Breast epithelium (tissue), 3 donors: ENCODE results near the gene ATAD3B.

Source experiments
- POLR2A ChIP-seq: fragments of 450-650 bp; IDR thresholded peaks from one replicate; pipeline ENCODE4 v1.6.1; 2016; ENCODE audit warnings: antibody characterized with exemption, mild to moderate bottlenecking, moderate library complexity
- TF ChIP-seq, protein P1 (sequence below), 3 donors: fragments of 450-650 bp; IDR thresholded peaks; one replicate each; pipeline ENCODE4 v1.5.1; 2016 to 2017; ENCODE audit warnings: antibody characterized with exemption in 3 of 3, mild to moderate bottlenecking in 3 of 3, moderate library complexity in 3 of 3

DNA sequence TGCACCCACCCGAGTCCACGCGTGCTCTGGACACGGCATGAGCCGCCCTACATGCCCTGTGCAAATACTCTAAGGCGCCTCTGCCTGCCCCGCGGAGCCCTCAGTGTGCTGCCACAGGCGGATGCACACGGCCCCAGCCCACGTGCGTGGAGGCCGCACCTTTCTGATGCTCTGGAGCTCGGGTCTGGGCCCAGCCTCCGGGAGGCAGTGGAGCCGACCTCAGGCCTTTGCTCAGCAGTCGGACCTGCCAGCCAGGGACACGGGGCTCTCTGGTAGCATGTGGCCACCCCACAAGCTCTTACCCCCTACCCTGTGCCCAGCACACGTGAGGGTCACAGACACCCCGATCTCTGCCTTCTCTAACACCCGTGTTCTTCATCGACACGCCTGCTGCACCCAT, 66.8 kb downstream of the ATAD3B start:
- TF ChIP-seq, protein P1, sequence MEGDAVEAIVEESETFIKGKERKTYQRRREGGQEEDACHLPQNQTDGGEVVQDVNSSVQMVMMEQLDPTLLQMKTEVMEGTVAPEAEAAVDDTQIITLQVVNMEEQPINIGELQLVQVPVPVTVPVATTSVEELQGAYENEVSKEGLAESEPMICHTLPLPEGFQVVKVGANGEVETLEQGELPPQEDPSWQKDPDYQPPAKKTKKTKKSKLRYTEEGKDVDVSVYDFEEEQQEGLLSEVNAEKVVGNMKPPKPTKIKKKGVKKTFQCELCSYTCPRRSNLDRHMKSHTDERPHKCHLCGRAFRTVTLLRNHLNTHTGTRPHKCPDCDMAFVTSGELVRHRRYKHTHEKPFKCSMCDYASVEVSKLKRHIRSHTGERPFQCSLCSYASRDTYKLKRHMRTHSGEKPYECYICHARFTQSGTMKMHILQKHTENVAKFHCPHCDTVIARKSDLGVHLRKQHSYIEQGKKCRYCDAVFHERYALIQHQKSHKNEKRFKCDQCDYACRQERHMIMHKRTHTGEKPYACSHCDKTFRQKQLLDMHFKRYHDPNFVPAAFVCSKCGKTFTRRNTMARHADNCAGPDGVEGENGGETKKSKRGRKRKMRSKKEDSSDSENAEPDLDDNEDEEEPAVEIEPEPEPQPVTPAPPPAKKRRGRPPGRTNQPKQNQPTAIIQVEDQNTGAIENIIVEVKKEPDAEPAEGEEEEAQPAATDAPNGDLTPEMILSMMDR (IDR thresholded peaks at IDR 0.05): no peak
- no peak for TF ChIP-seq POLR2A
